HEK293 (cell line): ENCODE results near the gene STX1B.

ENCODE experiments used
- CTCF ChIP-seq: fragments of 450-650 bp; formaldehyde crosslinking; IDR thresholded peaks from 2 replicates; pipeline ENCODE4 v1.5.1; 2016; ENCODE audit warnings: missing biosample characterization, missing genetic modification characterization
- ZNF184 ChIP-seq: fragments of 450-650 bp; IDR thresholded peaks from 2 replicates; pipeline ENCODE4 v1.5.1; 2018; ENCODE audit warnings: missing biosample characterization, mild to moderate bottlenecking, missing genetic modification characterization
- TF ChIP-seq, protein P1 (sequence below): fragments of 450-650 bp; formaldehyde crosslinking; IDR thresholded peaks from 2 replicates; pipeline ENCODE4 v1.5.1; 2016; ENCODE audit warnings: missing biosample characterization, missing genetic modification characterization, borderline replicate concordance

GRCh38 chr16:30954993-30955392 lies 55.4 kb downstream of the STX1B start:
- TF ChIP-seq CTCF (no peak), ZNF184 (tag by site-specific recombination) (no peak)
- TF ChIP-seq, protein P1, sequence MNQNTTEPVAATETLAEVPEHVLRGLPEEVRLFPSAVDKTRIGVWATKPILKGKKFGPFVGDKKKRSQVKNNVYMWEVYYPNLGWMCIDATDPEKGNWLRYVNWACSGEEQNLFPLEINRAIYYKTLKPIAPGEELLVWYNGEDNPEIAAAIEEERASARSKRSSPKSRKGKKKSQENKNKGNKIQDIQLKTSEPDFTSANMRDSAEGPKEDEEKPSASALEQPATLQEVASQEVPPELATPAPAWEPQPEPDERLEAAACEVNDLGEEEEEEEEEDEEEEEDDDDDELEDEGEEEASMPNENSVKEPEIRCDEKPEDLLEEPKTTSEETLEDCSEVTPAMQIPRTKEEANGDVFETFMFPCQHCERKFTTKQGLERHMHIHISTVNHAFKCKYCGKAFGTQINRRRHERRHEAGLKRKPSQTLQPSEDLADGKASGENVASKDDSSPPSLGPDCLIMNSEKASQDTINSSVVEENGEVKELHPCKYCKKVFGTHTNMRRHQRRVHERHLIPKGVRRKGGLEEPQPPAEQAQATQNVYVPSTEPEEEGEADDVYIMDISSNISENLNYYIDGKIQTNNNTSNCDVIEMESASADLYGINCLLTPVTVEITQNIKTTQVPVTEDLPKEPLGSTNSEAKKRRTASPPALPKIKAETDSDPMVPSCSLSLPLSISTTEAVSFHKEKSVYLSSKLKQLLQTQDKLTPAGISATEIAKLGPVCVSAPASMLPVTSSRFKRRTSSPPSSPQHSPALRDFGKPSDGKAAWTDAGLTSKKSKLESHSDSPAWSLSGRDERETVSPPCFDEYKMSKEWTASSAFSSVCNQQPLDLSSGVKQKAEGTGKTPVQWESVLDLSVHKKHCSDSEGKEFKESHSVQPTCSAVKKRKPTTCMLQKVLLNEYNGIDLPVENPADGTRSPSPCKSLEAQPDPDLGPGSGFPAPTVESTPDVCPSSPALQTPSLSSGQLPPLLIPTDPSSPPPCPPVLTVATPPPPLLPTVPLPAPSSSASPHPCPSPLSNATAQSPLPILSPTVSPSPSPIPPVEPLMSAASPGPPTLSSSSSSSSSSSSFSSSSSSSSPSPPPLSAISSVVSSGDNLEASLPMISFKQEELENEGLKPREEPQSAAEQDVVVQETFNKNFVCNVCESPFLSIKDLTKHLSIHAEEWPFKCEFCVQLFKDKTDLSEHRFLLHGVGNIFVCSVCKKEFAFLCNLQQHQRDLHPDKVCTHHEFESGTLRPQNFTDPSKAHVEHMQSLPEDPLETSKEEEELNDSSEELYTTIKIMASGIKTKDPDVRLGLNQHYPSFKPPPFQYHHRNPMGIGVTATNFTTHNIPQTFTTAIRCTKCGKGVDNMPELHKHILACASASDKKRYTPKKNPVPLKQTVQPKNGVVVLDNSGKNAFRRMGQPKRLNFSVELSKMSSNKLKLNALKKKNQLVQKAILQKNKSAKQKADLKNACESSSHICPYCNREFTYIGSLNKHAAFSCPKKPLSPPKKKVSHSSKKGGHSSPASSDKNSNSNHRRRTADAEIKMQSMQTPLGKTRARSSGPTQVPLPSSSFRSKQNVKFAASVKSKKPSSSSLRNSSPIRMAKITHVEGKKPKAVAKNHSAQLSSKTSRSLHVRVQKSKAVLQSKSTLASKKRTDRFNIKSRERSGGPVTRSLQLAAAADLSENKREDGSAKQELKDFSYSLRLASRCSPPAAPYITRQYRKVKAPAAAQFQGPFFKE (tag by site-specific recombination) = no peak
